HG02973 (cell line): ENCODE measurements around the gene MYRF.

Experiments used
- ATAC-seq: cut with Tn5 transposase; IDR thresholded peaks from one replicate; pipeline ENCODE4 v1.9.1; 2021; ENCODE audit warnings: moderate library complexity; ENCODE audit not compliant: unreplicated experiment

Gene MYRF

GRCh38 chr11:61738776-61739175, 13.7 kb upstream of the MYRF start:
- ATAC-seq, result no peak

- ATAC-seq, result no peak
Measured at GRCh38 chr11:61739413-61739812, 13.0 kb upstream of the MYRF start.

- no peak for ATAC-seq
Measured at GRCh38 chr11:61739966-61740365, 12.5 kb upstream of the MYRF start.

DNA sequence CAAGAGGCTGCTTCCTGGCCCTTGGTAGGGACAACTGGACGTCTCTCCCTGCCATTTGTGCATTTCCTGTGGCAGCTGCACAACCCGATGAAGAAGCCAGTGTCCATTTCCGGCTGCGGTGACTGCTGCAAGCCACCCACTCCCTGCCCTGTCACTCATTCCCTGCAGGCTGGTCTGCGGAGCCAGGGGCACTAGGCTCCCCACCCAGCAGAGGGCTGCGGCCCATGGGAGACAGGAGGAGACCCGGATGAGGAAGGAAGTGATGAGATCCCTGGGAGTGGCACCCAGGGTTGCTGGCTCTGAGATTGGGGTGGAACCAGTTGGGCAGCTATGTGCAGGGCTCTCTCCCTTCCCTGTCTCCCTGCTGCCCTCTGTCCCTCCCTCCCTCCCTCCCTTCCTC, 10.0 kb upstream of the MYRF start:
- no peak for ATAC-seq

- ATAC-seq, result no peak
Measured at GRCh38 chr11:61743486-61744095, 8.8 kb upstream of the MYRF start.

GRCh38 chr11:61744181-61744580, 8.3 kb upstream of the MYRF start:
- ATAC-seq, result no peak

- ATAC-seq, result no peak
Measured at GRCh38 chr11:61744609-61745156, 7.8 kb upstream of the MYRF start.

- ATAC-seq, result no peak
Measured at GRCh38 chr11:61745781-61746441, 6.5 kb upstream of the MYRF start.

GRCh38 chr11:61746442-61747191, 5.8 kb upstream of the MYRF start:
- ATAC-seq, result no peak

GRCh38 chr11:61747192-61747966, 5.1 kb upstream of the MYRF start:
- no peak for ATAC-seq

DNA sequence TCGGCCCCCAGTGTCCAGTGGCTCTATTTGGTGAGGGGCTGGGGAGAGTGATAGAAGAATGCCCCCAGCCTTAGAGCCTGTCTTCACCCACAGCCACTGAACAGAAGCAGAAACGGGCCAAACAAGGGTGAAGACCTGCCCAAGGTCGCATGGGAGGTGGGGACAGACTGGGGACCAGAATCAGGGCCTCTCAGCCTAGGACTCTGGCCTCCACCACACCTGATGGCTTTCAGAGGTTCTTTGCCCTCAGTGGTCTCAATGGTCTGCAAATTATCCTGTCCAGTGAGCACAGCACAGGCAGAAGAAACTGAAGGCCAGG, 4.5 kb upstream of the MYRF start:
- no peak for ATAC-seq

DNA sequence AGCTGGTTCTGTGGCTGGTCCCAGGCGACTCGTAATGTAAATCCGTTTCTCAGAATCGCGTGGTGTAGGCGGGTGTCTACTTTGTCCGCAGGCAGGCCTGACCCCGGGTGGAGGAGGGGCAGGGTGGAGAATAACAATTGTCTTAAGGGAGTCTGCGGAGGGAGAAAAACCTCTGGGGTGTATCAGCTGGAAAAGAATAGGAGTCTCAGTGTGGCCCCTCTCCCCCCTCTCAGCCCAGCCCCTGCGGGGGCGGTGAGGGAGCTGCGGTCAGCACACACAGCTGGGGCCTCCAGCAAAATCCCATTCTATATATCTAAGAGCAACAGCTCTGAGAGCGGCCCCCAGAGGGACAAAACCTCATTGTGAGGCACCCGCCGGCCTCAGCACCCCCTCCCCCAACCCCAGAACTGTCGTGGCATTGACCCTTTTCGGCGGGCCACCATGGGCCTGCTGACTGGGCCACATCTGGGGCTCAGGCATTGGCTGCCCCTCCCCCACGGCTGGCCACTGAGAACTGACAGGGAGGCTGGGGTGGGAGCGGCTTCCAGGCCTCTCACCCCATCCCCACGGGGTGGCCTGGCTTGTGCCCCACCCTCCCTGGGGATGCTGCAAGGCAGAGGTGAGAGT, 2.7 kb upstream of the MYRF start:
- no peak for ATAC-seq

- no peak for ATAC-seq
Measured at GRCh38 chr11:61750631-61751273, 1.7 kb upstream of the MYRF start.

DNA sequence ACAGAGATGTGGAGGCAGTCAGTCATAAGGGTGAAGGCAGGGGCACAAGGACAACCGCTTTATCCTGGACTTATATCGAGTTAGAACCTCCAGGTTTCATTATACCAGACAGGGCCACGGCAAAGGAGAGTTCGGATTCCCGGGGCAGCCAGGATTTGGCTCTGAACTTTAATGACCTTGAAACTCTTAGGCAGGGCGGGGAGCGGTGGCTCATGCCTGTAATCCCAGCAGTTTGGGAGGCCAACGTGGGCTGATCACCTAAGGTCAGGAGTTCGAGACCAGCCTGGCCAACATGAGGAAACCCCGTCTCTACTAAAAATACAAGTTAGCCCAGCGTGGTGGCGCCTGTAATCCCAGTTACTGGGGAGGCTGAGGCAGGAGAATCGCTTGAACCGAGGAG, 1.1 kb upstream of the MYRF start:
- no peak for ATAC-seq

DNA sequence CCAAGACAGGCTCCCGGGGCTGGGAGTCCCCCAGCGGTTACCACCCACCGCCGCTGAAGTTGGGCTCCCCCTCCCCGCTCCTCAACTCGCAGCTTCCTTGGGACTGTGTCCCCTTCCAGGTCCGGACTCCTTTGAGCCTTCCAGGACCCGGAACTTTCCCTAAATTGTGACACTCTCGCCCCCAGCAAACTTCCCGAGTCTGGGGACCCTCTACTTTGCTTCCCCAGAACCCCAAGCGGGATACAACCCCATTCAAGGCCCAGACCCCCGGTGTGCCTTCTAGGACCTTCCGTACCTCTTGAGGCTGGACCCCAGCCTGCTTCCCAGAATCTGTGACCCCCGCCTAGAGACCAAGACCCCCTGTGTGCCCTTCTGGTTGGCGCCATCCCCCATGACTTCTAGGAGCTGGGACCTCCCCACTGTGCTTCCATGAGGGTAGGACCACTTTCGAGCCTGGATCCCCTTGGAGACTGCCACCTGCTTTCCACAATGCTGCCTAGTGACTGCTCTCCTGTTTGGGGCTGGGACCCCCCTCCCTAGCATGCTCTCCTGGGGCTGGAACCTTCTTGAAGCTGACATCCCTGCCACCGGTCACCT, 587 bp downstream of the MYRF start:
- no peak for ATAC-seq

GRCh38 chr11:61753672-61754071, 1.2 kb downstream of the MYRF start:
- ATAC-seq, result no peak

DNA sequence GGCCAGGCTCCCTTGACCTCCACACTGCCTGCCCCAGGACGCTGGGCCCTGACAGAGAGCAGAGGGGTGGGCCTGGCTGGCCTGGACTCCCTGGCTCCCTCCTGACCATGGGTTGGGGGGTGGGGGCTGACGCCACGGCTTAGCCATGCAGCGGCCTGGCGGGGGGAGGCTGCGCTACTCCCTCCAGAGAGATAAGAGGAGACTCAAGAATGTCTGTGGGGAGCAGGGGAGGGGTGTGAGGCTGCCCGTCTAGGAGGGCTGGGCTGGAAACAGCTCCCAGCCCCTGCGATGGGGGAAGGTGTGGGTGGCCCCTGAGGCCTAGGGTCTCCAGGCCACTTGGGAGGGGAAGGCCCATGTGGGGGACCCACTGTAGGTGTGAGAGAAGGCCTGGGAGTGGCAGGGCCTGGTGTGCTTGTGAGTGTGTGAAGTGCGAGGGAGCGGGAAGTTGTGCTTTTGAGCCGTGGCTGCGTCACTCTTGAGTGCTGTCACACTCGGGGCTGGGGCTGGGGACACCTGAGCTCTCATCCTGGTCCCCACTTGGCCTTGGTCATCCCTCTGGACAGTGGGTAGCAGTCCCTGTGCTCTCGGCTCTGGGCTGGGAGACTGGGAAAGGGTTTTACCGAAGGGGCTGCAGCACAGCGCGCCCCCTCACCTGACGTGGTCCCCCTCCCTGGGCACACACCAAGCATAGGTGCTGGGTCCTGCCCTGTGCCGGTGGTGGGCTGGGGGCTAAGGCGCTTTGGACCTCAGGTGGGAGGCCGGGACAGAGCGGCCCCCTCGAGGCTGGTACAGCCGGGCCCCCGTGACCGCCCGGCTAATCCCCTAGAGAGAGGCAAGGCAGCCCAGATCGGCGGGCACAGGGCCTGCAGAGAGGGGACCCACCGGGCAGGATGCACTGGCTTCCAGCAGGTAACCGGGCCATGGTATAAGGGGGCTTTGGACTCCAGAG, 2.4 kb downstream of the MYRF start:
- no peak for ATAC-seq

- ATAC-seq, result no peak
Measured at GRCh38 chr11:61756147-61756451, 3.7 kb downstream of the MYRF start.
